CD14-positive monocyte (primary cell): ENCODE measurements around the gene NAT16. TPM values are rescaled to one million over a fixed set of nuclear protein-coding genes. Genes with fewer than 3 reads are reported as not detected.

Source experiments
- DNase-seq, 3 donors: peaks; one replicate each; pipeline ENCODE4 v3.0.0-alpha.2; 2011 to 2022
- H2AFZ ChIP-seq: 2 replicates; pipeline ENCODE4 v1.6.0; 2012; ENCODE audit warnings: mild to moderate bottlenecking, low read depth, low read length, inconsistent platforms; ENCODE audit not compliant: insufficient read depth, poor library complexity, severe bottlenecking
- H3K27ac ChIP-seq, 2 donors: 1 replicate in 1 of 2; 2 replicates in 1 of 2; pipeline ENCODE4 v1.5.1; 2012 to 2013; ENCODE audit warnings: low read length in 2 of 2, control low read depth in 1 of 2, inconsistent platforms in 1 of 2, low read depth in 1 of 2, mild to moderate bottlenecking in 1 of 2
- H3K27me3 ChIP-seq, 2 donors: one replicate each; pipeline versions ENCODE4 v1.6.0 to v1.6.1; 2011 to 2013; ENCODE audit warnings: low read length in 2 of 2; ENCODE audit not compliant: control insufficient read depth in 2 of 2, insufficient read depth in 2 of 2
- H3K36me3 ChIP-seq, 2 donors: replicated peaks in 1 of 2; 1 replicate in 1 of 2; 2 replicates in 1 of 2; pipeline versions ENCODE4 v1.5.1 to v1.6.1; 2012 to 2013; ENCODE audit warnings: low read length in 2 of 2, control low read depth in 1 of 2, inconsistent platforms in 1 of 2, mild to moderate bottlenecking in 1 of 2; ENCODE audit not compliant: insufficient read depth in 2 of 2, control insufficient read depth in 1 of 2
- H3K4me1 ChIP-seq, 2 donors: 1 replicate in 1 of 2; 2 replicates in 1 of 2; pipeline versions ENCODE4 v1.5.1 to v1.6.1; 2012 to 2013; ENCODE audit warnings: low read length in 2 of 2, control low read depth in 1 of 2, inconsistent platforms in 1 of 2, mild to moderate bottlenecking in 1 of 2, moderate library complexity in 1 of 2; ENCODE audit not compliant: insufficient read depth in 2 of 2, control insufficient read depth in 1 of 2
- H3K4me2 ChIP-seq: replicated peaks from 2 replicates; pipeline ENCODE3; 2012; ENCODE audit warnings: low read length, moderate library complexity, mild to moderate bottlenecking; ENCODE audit not compliant: poor library complexity, severe bottlenecking; ENCODE audit errors: extremely low read depth
- H3K4me3 ChIP-seq, 3 experiments: fragments of 200-600 bp in 1 of 3; sonication (generic) in 1 of 3; replicated peaks in 1 of 3; 1 replicate in 2 of 3; 2 replicates in 1 of 3; pipeline ENCODE4 v1.5.1; 2011 to 2013; ENCODE audit warnings: low read length in 3 of 3, mild to moderate bottlenecking in 3 of 3, control low read depth in 2 of 3, low read depth in 2 of 3, inconsistent platforms in 1 of 3, moderate library complexity in 1 of 3
- H3K79me2 ChIP-seq: 2 replicates; pipeline ENCODE4 v1.6.0; 2012; ENCODE audit warnings: mild to moderate bottlenecking, control low read depth, inconsistent platforms, low read length, moderate library complexity; ENCODE audit not compliant: insufficient read depth
- H3K9ac ChIP-seq: 2 replicates; pipeline ENCODE4 v1.6.0; 2017; ENCODE audit warnings: low read length, mild to moderate bottlenecking; ENCODE audit not compliant: insufficient read depth, poor library complexity, severe bottlenecking
- H3K9me3 ChIP-seq, 2 donors: replicated peaks in 1 of 2; 1 replicate in 1 of 2; 2 replicates in 1 of 2; pipeline versions ENCODE4 v1.5.1 to v1.6.1; 2012 to 2013; ENCODE audit warnings: low read length in 2 of 2, control low read depth in 1 of 2; ENCODE audit not compliant: control insufficient read depth in 1 of 2, insufficient read depth in 1 of 2
- H4K20me1 ChIP-seq: 2 replicates; pipeline ENCODE4 v1.6.0; 2012; ENCODE audit warnings: mild to moderate bottlenecking, low read length, control low read depth, moderate library complexity; ENCODE audit not compliant: insufficient read depth
- H3K27ac Mint-ChIP-seq, 7 donors: one replicate each; pipeline ENCODE4 v1.8.0; 2020; ENCODE audit warnings: mild to moderate bottlenecking in 7 of 7, mixed read lengths in 7 of 7, moderate library complexity in 6 of 7, inconsistent platforms in 2 of 7
- H3K27me3 Mint-ChIP-seq, 3 donors: one replicate each; pipeline ENCODE4 v1.8.0; 2021 to 2022; ENCODE audit warnings: low read depth in 3 of 3, mild to moderate bottlenecking in 3 of 3, mixed read lengths in 3 of 3, moderate library complexity in 3 of 3, inconsistent platforms in 1 of 3
- H3K36me3 Mint-ChIP-seq, 2 donors: one replicate each; pipeline ENCODE4 v1.8.0; 2020; ENCODE audit warnings: mixed read lengths in 2 of 2, inconsistent platforms in 1 of 2, mild to moderate bottlenecking in 1 of 2
- H3K4me1 Mint-ChIP-seq: one replicate; pipeline ENCODE4 v1.8.0; 2020; ENCODE audit warnings: mild to moderate bottlenecking, mixed read lengths
- H3K4me3 Mint-ChIP-seq, 2 donors: one replicate each; pipeline ENCODE4 v1.8.0; 2020; ENCODE audit warnings: mild to moderate bottlenecking in 2 of 2, mixed read lengths in 2 of 2, moderate library complexity in 1 of 2
- H3K9me3 Mint-ChIP-seq, 7 donors: one replicate each; pipeline ENCODE4 v1.8.0; 2020 to 2022; ENCODE audit warnings: mixed read lengths in 7 of 7, mild to moderate bottlenecking in 6 of 7, moderate library complexity in 6 of 7, inconsistent platforms in 2 of 7
- CTCF ChIP-seq: fragments of 200-600 bp; IDR thresholded peaks from one replicate; pipeline ENCODE4 v1.8.0; 2022; ENCODE audit warnings: antibody characterized with exemption, mild to moderate bottlenecking
- WGBS: methylation state at CpG from one replicate; pipeline ENCODE4 v1.1.5; 2013; ENCODE audit warnings: missing lambda C conversion rate; ENCODE audit not compliant: insufficient coverage; 5-methylcytosine and 5-hydroxymethylcytosine counted together
- intact Hi-C, 2 donors: fragments of 100-400 bp; cut with micrococcal nuclease; formaldehyde crosslinking; loops; one replicate each; pipeline versions ENCODE4 v1.15.0 to v1.15.1; 2023
- polyA plus RNA-seq, 3 donors: library from polyadenylated mRNA; depleted of rRNA in 1 of 3; unstranded in 2 of 3; stranded (reverse) in 1 of 3; fragments of 300-500 nt in 2 of 3; fragments of >200 nt in 1 of 3; fragmentation: Illumina TruSeq in 2 of 3; gene quantifications; 1 replicate in 2 of 3; 2 replicates in 1 of 3; pipeline ENCODE4 v1.2.3, GENCODE V29; 2012 to 2021

Gene NAT16
- polyA plus RNA-seq, 3 donors = not detected

- H2AFZ ChIP-seq = no peak overlapping the region
- DNase-seq = no peak
Observed at GRCh38 chr7:101208794-101209193, 28.7 kb upstream of the NAT16 start.

GRCh38 chr7:101207459-101207858 is 27.4 kb upstream of the NAT16 start:
- Mint-ChIP-seq H3K4me3 (no peak overlapping the region), H3K27ac (no peak overlapping the region), H3K27me3 (peaks cover 12 to 13% (median 13%) of the 10 kb centered on the region in 3 donors), H3K4me1 (peaks cover 18% of the 10 kb centered on the region), H3K36me3 (peaks cover 52 to 77% of the 10 kb centered on the region in 2 donors), H3K9me3 (no peaks in the 10 kb centered on the region)
- no peak for TF ChIP-seq CTCF
- Histone ChIP-seq H3K4me1 (peaks cover 19 to 23% of the 10 kb centered on the region in 2 donors), H3K27me3 (peaks cover under 1 to 10% of the 10 kb centered on the region in 2 donors), H3K4me3 (no peak overlapping the region), H3K4me2 (no peak overlapping the region), H3K36me3 (peaks cover 58 to 61% of the 10 kb centered on the region in 2 donors), H3K9me3 (no peaks in the 10 kb centered on the region), H4K20me1 (no peaks in the 10 kb centered on the region), H3K27ac (no peak overlapping the region), H3K9ac (no peak overlapping the region), H2AFZ (no peak overlapping the region), H3K79me2 (no peaks in the 10 kb centered on the region)
- no peak for DNase-seq
- WGBS = 95% methylated on average over 16 of the region's 17 CpGs
- intact Hi-C loops = no loop called here

More at GRCh38 chr7:101208794-101209193, 28.7 kb upstream of the NAT16 start:
- 98% methylated on average over 9 of the region's 14 CpGs for WGBS
- no peak for TF ChIP-seq CTCF
- H3K27me3 ChIP-seq = no peaks in the 10 kb centered on the region
- H3K4me2 ChIP-seq = no peak overlapping the region
- peaks cover 68 to 74% of the 10 kb centered on the region in 2 donors for H3K36me3 ChIP-seq
- intact Hi-C loops = no loop called here
- Mint-ChIP-seq H3K9me3 (no peaks in the 10 kb centered on the region), H3K4me1 (peaks cover 7% of the 10 kb centered on the region), H3K36me3 (peaks cover 56 to 83% of the 10 kb centered on the region in 2 donors), H3K4me3 (no peak overlapping the region), H3K27me3 (peaks cover under 1 to 3% (median 3%) of the 10 kb centered on the region in 3 donors), H3K27ac (peak overlapping the region in 1 of 7 donors; percentile 5)
- peaks cover 12 to 14% of the 10 kb centered on the region in 2 donors for H3K4me1 ChIP-seq
- no peak overlapping the region for H3K4me3 ChIP-seq
- H3K9ac ChIP-seq = no peak overlapping the region
- no peak overlapping the region for H3K27ac ChIP-seq
- H3K79me2 ChIP-seq = no peaks in the 10 kb centered on the region
- H3K9me3 ChIP-seq = no peaks in the 10 kb centered on the region
- H4K20me1 ChIP-seq = no peaks in the 10 kb centered on the region
